Measurements from ENCODE around the gene CENPA. TPM values are rescaled to one million over a fixed set of nuclear protein-coding genes. Genes with fewer than 3 reads are reported as not detected.
A peak's percentile ranks its signal among the peaks of the same experiment; 100 is the strongest.
"Not testable (repeated sequence)": the region's sequence is repeated elsewhere in the genome, so short reads cannot be mapped to it uniquely, and the experiment has no call there.

The CENPA gene
- total RNA-seq, 5 donors from 2014 or later (not counting 1 experiment from before 2014, with no cell fraction given): 0.30 to 1.9 (median 0.76) TPM

DNA sequence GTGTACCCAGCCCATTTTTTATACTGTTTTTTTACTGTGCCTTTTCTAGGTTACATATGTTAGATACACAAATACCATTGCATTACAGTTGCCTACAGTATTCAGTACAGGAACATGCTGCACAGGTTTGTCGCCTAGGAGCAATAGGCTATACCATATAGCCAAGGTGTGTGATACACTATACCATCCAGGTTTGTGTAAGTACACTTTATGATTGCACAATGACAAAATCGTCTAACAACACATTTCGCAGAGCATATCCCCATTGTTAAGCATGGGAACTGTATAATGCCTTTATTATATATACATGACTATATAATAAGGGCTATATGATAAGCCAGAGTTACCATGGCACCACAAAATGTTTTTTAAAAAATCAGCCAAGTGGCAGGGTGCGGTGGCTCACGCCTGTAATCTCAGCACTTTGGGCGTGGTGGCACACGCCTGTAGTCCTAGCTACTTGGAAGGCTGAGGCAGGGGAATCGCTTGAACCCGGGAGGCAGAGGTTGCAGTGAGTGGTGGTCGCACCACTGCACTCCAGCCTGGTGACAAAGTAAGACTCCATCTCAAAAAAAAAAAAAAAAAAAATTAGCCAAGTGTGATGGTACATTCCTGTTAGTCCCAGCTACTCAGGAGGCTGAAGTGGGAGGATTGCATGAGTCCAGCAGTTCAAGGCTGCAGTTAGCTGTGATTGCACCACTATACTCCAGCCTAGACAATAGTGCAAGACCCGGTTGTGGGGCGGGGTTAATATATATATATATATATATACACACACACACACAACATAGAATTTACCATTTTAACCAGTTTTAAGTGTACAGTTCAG lies 2.8 kb upstream of the CENPA start:
- POLR2A ChIA-PET: interaction anchor here in 1 of 2 donors (0.6 to 0.7 kb wide), 2 partner anchors 18 to 48 kb away, joined by 4 to 5 read pairs; no protein-coding TSS in a partner anchor

GRCh38 chr2:26784570-26785234 lies 1.2 kb upstream of the CENPA start:
- DNase-seq (no peak), ATAC-seq (replicated peaks in 1 of 4) (no peak)
- peak overlapping the region in 1 of 2 donors; percentile 55 for H3K4me3 ChIP-seq (ENCODE audit: control insufficient read depth in 1 of 2, extremely low read depth in 1 of 2, low read length in 1 of 2)
- H3K27me3 ChIP-seq (replicated peaks in 1 of 2; ENCODE audit: control insufficient read depth in 2 of 2, extremely low read depth in 1 of 2, insufficient read depth in 2 of 2, low read length in 1 of 2): peaks cover 0 to 13% of the 10 kb centered on the region in 2 experiments
- CTCF ChIA-PET: no interaction called here
- peaks cover 0 to 13% of the 10 kb centered on the region in 2 donors for H3K36me3 ChIP-seq (ENCODE audit: control insufficient read depth in 2 of 2, extremely low read depth in 1 of 2, insufficient read depth in 1 of 2, low read length in 1 of 2)
- H3K4me1 ChIP-seq (ENCODE audit: control insufficient read depth in 1 of 2, extremely low read depth in 1 of 2, insufficient read depth in 2 of 2, low read length in 2 of 2): peaks cover 2 to 15% of the 10 kb centered on the region in 2 experiments
- POLR2A ChIA-PET: no interaction called here
- Mint-ChIP-seq H3K27me3 (peaks cover 0 to 10% of the 10 kb centered on the region in 2 donors), H3K36me3 (peaks cover 10% of the 10 kb centered on the region), H3K4me3 (peak overlapping the region; percentile 83 to 85 (median 84)), H3K9me3 (no peaks in the 10 kb centered on the region), H3K27ac (no peak overlapping the region), H3K4me1 (peaks cover 11 to 19% (median 11%) of the 10 kb centered on the region in 3 donors)
- 96% methylated on average over 8 of the region's 19 CpGs for WGBS (ENCODE audit: insufficient coverage)
- no peak overlapping the region for H3K27ac ChIP-seq (ENCODE audit: low read length)
- no peaks in the 10 kb centered on the region for H3K9me3 ChIP-seq

More for the DNA sequence above, 2.8 kb upstream of the CENPA start:
- Histone ChIP-seq H3K4me1 (ENCODE audit: control insufficient read depth in 1 of 2, extremely low read depth in 1 of 2, insufficient read depth in 2 of 2, low read length in 2 of 2) (peaks cover 2 to 15% of the 10 kb centered on the region in 2 experiments), H3K4me3 (ENCODE audit: control insufficient read depth in 1 of 2, extremely low read depth in 1 of 2, low read length in 1 of 2) (no peak overlapping the region), H3K9me3 (no peaks in the 10 kb centered on the region), H3K36me3 (ENCODE audit: control insufficient read depth in 2 of 2, extremely low read depth in 1 of 2, insufficient read depth in 1 of 2, low read length in 1 of 2) (peaks cover 0 to 25% of the 10 kb centered on the region in 2 donors), H3K27ac (ENCODE audit: low read length) (no peak overlapping the region), H3K27me3 (replicated peaks in 1 of 2; ENCODE audit: control insufficient read depth in 2 of 2, extremely low read depth in 1 of 2, insufficient read depth in 2 of 2, low read length in 1 of 2) (peaks cover 0 to 13% of the 10 kb centered on the region in 2 experiments)
- Mint-ChIP-seq H3K36me3 (peaks cover 18% of the 10 kb centered on the region), H3K27me3 (no peaks in the 10 kb centered on the region), H3K27ac (no peak overlapping the region), H3K4me3 (no peak overlapping the region), H3K9me3 (no peaks in the 10 kb centered on the region), H3K4me1 (peaks cover 11 to 17% (median 11%) of the 10 kb centered on the region in 3 donors)
- ATAC-seq (replicated peaks in 1 of 4): no peak
- DNase-seq: no peak
- WGBS (ENCODE audit: insufficient coverage): no CpG with 5 or more reads among the region's 12 CpGs
- CTCF ChIA-PET: interaction anchor here in 1 of 2 donors (0.6 kb wide), 1 partner anchor 17 kb away, joined by 3 read pairs; no protein-coding TSS in a partner anchor

DNA sequence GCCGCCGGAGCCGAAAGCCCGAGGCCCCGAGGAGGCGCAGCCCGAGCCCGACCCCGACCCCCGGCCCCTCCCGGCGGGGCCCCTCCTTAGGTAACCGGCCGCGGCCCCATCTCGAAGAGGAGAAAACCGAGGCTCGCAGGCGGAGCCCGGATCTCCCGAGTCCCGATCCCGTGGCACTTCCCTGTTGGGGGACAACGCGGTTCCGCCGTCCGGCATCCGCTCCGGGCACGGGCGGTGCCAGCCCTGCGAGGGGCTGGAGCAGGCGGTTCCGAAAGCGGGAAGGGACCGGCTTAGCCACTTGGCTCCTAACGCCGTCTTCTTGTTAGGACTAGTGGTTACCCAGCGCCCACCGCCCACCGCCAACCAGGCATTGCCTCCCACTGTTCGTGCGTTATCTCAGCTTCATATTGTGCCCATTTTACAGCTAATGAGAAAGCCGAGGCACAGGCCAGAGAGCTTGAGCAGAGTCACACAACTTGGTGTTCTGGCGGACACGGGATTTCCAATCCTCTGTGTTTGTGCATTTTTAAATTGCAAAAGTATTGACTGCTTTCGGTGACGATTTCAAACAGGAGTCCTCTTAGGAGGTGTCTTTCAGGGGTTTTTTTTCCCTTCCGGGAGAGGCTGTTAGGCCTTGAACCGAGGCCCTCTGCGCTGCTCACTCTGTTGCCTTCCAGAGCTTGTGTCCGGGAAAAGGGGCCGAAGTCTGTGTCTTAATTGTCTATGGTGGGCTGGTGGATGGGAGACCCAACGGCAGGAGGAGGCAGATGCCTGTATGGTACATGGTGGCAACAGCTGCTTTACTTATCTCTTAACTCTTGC lies 562 bp downstream of the CENPA start:
- H3K9me3 ChIP-seq: no peaks in the 10 kb centered on the region
- peaks cover 6% of the 10 kb centered on the region for H3K36me3 Mint-ChIP-seq
- 1% methylated on average over 47 of the region's 55 CpGs for WGBS (ENCODE audit: insufficient coverage)
- no peak overlapping the region for H3K27ac Mint-ChIP-seq
- peaks cover 2 to 15% of the 10 kb centered on the region in 2 experiments for H3K4me1 ChIP-seq (ENCODE audit: control insufficient read depth in 1 of 2, extremely low read depth in 1 of 2, insufficient read depth in 2 of 2, low read length in 2 of 2)
- H3K27me3 Mint-ChIP-seq: peaks cover 0 to 11% of the 10 kb centered on the region in 2 donors
- H3K27me3 ChIP-seq (replicated peaks in 1 of 2; ENCODE audit: control insufficient read depth in 2 of 2, extremely low read depth in 1 of 2, insufficient read depth in 2 of 2, low read length in 1 of 2): peaks cover 0 to 13% of the 10 kb centered on the region in 2 experiments
- DNase-seq: peak in 1 of 35 experiments; percentile 20
- peaks cover 0 to under 1% of the 10 kb centered on the region in 2 donors for H3K36me3 ChIP-seq (ENCODE audit: control insufficient read depth in 2 of 2, extremely low read depth in 1 of 2, insufficient read depth in 1 of 2, low read length in 1 of 2)
- peaks cover 11 to 19% (median 11%) of the 10 kb centered on the region in 3 donors for H3K4me1 Mint-ChIP-seq
- H3K4me3 ChIP-seq (ENCODE audit: control insufficient read depth in 1 of 2, extremely low read depth in 1 of 2, low read length in 1 of 2): peak overlapping the region; percentile 55 to 83
- peaks cover 0 to 5% (median 0%) of the 10 kb centered on the region in 3 donors for H3K9me3 Mint-ChIP-seq
- peak overlapping the region; percentile 70 to 84 (median 75) for H3K4me3 Mint-ChIP-seq
- no peak overlapping the region for H3K27ac ChIP-seq (ENCODE audit: low read length)
- ChIA-PET CTCF (interaction anchor here in 1 of 2 donors (1.0 kb wide), 2 partner anchors 21 to 908 kb away, joined by 3 read pairs; partner anchors contain the start of gene ASXL2), POLR2A (interaction anchor here in 1 of 2 donors (0.5 to 1.0 kb wide), 2 partner anchors 441 to 640 kb away, joined by 3 to 4 read pairs; partner anchors contain the start of gene SELENOI)
- peak in 1 of 4 experiments; percentile 3 for ATAC-seq (replicated peaks in 1 of 4)

- Mint-ChIP-seq H3K27me3 (peaks cover 0 to 11% of the 10 kb centered on the region in 2 donors), H3K4me1 (peaks cover 0 to 3% (median 0%) of the 10 kb centered on the region in 3 donors), H3K9me3 (peaks cover 0 to 5% (median 3%) of the 10 kb centered on the region in 3 donors), H3K36me3 (peaks cover 4% of the 10 kb centered on the region), H3K4me3 (no peak overlapping the region), H3K27ac (no peak overlapping the region)
- no CpG with 5 or more reads among the region's 3 CpGs for WGBS (ENCODE audit: insufficient coverage)
- H3K36me3 ChIP-seq (ENCODE audit: control insufficient read depth in 2 of 2, extremely low read depth in 1 of 2, insufficient read depth in 1 of 2, low read length in 1 of 2): no peaks in the 10 kb centered on the region
- no peaks in the 10 kb centered on the region for H3K9me3 ChIP-seq
- POLR2A ChIA-PET: no interaction called here
- CTCF ChIA-PET: no interaction called here
- no peak overlapping the region for H3K4me3 ChIP-seq (ENCODE audit: control insufficient read depth in 1 of 2, extremely low read depth in 1 of 2, low read length in 1 of 2)
- no peak for ATAC-seq (replicated peaks in 1 of 4)
- H3K4me1 ChIP-seq (ENCODE audit: control insufficient read depth in 1 of 2, extremely low read depth in 1 of 2, insufficient read depth in 2 of 2, low read length in 2 of 2): no peaks in the 10 kb centered on the region
- DNase-seq: no peak
- no peak overlapping the region for H3K27ac ChIP-seq (ENCODE audit: low read length)
- H3K27me3 ChIP-seq (replicated peaks in 1 of 2; ENCODE audit: control insufficient read depth in 2 of 2, extremely low read depth in 1 of 2, insufficient read depth in 2 of 2, low read length in 1 of 2): no peaks in the 10 kb centered on the region
Measured at GRCh38 chr2:26792720-26793119, 6.9 kb downstream of the CENPA start.

DNA sequence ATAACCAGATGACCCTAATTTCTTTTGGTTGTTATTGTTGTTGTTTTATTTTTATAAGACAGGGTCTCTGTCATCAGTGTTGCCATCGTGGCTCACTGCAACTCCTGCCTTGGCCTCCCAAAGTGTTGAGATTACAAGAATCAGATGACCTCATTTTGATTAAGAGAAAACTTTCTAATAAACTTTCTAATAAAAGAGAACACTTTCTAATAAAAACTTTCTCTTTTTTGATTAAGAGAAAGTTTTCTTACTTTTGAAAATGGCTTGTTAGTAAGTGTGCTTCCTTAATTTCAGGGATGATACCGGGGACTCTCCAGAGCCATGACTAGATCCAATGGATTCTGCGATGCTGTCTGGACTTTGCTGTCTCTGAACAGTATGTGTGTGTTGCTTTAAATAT lies 7.7 kb downstream of the CENPA start:
- H3K9me3 Mint-ChIP-seq: peaks cover 0 to 5% (median 3%) of the 10 kb centered on the region in 3 donors
- Histone ChIP-seq H3K27me3 (replicated peaks in 1 of 2; ENCODE audit: control insufficient read depth in 2 of 2, extremely low read depth in 1 of 2, insufficient read depth in 2 of 2, low read length in 1 of 2) (no peaks in the 10 kb centered on the region), H3K9me3 (no peaks in the 10 kb centered on the region), H3K36me3 (ENCODE audit: control insufficient read depth in 2 of 2, extremely low read depth in 1 of 2, insufficient read depth in 1 of 2, low read length in 1 of 2) (no peaks in the 10 kb centered on the region), H3K4me3 (ENCODE audit: control insufficient read depth in 1 of 2, extremely low read depth in 1 of 2, low read length in 1 of 2) (no peak overlapping the region), H3K27ac (ENCODE audit: low read length) (no peak overlapping the region), H3K4me1 (ENCODE audit: control insufficient read depth in 1 of 2, extremely low read depth in 1 of 2, insufficient read depth in 2 of 2, low read length in 2 of 2) (no peaks in the 10 kb centered on the region)
- peaks cover 4% of the 10 kb centered on the region for H3K36me3 Mint-ChIP-seq
- ChIA-PET CTCF (no interaction called here), POLR2A (no interaction called here)
- DNase-seq: no peak
- no peaks in the 10 kb centered on the region for H3K4me1 Mint-ChIP-seq
- no peak overlapping the region for H3K4me3 Mint-ChIP-seq
- H3K27me3 Mint-ChIP-seq: peaks cover 0 to 11% of the 10 kb centered on the region in 2 donors
- WGBS (ENCODE audit: insufficient coverage): no CpG with 5 or more reads among the region's 3 CpGs
- no peak for ATAC-seq (replicated peaks in 1 of 4)
- H3K27ac Mint-ChIP-seq: no peak overlapping the region

- CTCF ChIA-PET; H3K36me3 ChIP-seq (ENCODE audit: control insufficient read depth in 2 of 2, extremely low read depth in 1 of 2, insufficient read depth in 1 of 2, low read length in 1 of 2); H3K27me3 Mint-ChIP-seq; H3K27me3 ChIP-seq (replicated peaks in 1 of 2; ENCODE audit: control insufficient read depth in 2 of 2, extremely low read depth in 1 of 2, insufficient read depth in 2 of 2, low read length in 1 of 2); ATAC-seq (replicated peaks in 1 of 4); H3K4me1 ChIP-seq (ENCODE audit: control insufficient read depth in 1 of 2, extremely low read depth in 1 of 2, insufficient read depth in 2 of 2, low read length in 2 of 2); H3K27ac Mint-ChIP-seq; H3K36me3 Mint-ChIP-seq; H3K27ac ChIP-seq (ENCODE audit: low read length); H3K4me1 Mint-ChIP-seq; H3K9me3 ChIP-seq; DNase-seq; H3K9me3 Mint-ChIP-seq; H3K4me3 ChIP-seq (ENCODE audit: control insufficient read depth in 1 of 2, extremely low read depth in 1 of 2, low read length in 1 of 2); POLR2A ChIA-PET; H3K4me3 Mint-ChIP-seq: not testable (repeated sequence)
- WGBS (ENCODE audit: insufficient coverage): no CpG with 5 or more reads among the region's 17 CpGs
Measured at GRCh38 chr2:26795135-26795534, 9.3 kb downstream of the CENPA start.
